Nephron progenitor cell (in vitro differentiated cells): ENCODE data around the gene PDXK.

Experiments used
- DNase-seq: peaks from one replicate; pipeline ENCODE4 v3.0.0; 2021
- H3K27ac Mint-ChIP-seq: 2 replicates; pipeline ENCODE4 v1.8.0; 2021; ENCODE audit warnings: mild to moderate bottlenecking, moderate library complexity, mixed read lengths
- H3K27me3 Mint-ChIP-seq: 2 replicates; pipeline ENCODE4 v1.8.0; 2021; ENCODE audit warnings: mild to moderate bottlenecking, low read depth, mixed read lengths; ENCODE audit not compliant: poor library complexity
- H3K36me3 Mint-ChIP-seq: 2 replicates; pipeline ENCODE4 v1.8.0; 2021; ENCODE audit warnings: low read depth, mixed read lengths
- H3K4me1 Mint-ChIP-seq: 2 replicates; pipeline ENCODE4 v1.8.0; 2021; ENCODE audit warnings: mixed read lengths
- H3K4me3 Mint-ChIP-seq: 2 replicates; pipeline ENCODE4 v1.8.0; 2021; ENCODE audit warnings: mild to moderate bottlenecking, moderate library complexity, mixed read lengths
- H3K9me3 Mint-ChIP-seq: 2 replicates; pipeline ENCODE4 v1.8.0; 2021; ENCODE audit warnings: mild to moderate bottlenecking, moderate library complexity, mixed read lengths
- TF ChIP-seq, protein P1 (sequence below): fragments of 200-600 bp; sonication (generic); IDR thresholded peaks from 2 replicates; pipeline ENCODE4 v1.5.0; 2021; ENCODE audit warnings: antibody characterized with exemption

PDXK gene

DNA sequence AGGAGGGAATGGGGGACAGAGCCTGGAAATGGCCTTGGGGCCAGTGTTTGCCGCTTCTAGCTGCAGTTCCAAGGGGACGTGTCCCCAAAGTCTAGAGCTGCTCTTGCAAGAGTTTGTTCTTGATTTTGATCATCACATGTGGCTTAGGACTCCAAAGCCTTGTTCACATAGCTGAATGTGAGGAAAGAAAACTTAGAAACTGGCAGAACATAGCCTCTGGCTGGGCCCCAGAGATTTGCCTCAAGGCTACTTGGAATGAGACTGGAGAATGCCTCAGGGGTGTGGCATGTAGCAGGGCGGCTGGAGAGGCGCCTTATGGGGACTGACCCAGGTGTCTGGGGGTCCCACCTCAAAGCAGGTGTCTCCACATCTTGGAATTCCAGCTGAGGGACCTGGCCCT, 2.3 kb downstream of the PDXK start:
- Mint-ChIP-seq H3K4me3 (peak overlapping the region; percentile 79), H3K4me1 (peaks cover 26% of the 10 kb centered on the region), H3K9me3 (no peaks in the 10 kb centered on the region), H3K27ac (no peak overlapping the region), H3K36me3 (no peaks in the 10 kb centered on the region), H3K27me3 (peaks cover 29% of the 10 kb centered on the region)
- TF ChIP-seq, protein P1, sequence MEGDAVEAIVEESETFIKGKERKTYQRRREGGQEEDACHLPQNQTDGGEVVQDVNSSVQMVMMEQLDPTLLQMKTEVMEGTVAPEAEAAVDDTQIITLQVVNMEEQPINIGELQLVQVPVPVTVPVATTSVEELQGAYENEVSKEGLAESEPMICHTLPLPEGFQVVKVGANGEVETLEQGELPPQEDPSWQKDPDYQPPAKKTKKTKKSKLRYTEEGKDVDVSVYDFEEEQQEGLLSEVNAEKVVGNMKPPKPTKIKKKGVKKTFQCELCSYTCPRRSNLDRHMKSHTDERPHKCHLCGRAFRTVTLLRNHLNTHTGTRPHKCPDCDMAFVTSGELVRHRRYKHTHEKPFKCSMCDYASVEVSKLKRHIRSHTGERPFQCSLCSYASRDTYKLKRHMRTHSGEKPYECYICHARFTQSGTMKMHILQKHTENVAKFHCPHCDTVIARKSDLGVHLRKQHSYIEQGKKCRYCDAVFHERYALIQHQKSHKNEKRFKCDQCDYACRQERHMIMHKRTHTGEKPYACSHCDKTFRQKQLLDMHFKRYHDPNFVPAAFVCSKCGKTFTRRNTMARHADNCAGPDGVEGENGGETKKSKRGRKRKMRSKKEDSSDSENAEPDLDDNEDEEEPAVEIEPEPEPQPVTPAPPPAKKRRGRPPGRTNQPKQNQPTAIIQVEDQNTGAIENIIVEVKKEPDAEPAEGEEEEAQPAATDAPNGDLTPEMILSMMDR, result no peak
- DNase-seq, result no peak

DNA sequence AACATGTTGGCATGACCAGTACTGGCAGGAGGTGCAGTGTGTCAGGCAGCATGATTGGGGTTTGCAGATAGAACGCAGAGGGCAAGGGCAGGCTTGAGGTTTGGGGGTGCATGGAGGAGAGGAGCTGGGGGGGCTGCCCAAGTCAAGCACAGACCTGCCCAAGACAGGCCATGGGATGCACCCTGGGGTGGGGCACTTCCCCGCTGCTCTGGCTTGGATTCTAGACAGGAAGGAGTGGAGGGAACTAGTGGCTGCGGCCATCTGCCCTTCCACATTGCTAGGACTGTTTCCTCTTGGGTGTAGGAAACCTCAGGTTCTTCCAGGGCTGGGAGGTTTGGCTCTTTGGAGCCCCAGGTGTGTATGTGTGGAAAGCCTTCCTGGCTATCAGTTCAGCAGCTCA, 3.0 kb downstream of the PDXK start:
- Mint-ChIP-seq H3K27me3 (peaks cover 24% of the 10 kb centered on the region), H3K27ac (no peak overlapping the region), H3K9me3 (no peaks in the 10 kb centered on the region), H3K4me1 (peaks cover 32% of the 10 kb centered on the region), H3K4me3 (peak overlapping the region; percentile 58), H3K36me3 (no peaks in the 10 kb centered on the region)
- TF ChIP-seq, protein P1, result no peak
- no peak for DNase-seq

DNA sequence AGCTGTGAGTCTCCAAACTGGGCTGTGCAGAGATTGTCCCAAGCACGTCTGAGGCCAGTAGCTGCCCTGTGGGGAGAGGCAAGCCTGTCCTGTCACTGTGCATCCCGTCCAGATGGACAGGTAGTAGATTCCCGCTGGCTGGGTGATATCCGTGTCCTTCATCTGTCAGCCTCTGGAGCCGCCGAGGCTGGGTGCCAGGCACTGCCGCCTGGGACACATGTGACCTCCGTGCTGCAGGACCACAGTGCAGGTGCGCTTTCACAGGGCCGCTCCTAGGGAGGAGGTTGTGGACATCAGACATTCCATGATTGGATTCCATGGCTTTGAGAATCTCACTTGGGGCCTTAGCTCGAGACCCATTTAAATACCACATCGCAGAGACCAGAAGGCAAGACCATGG, 4.7 kb downstream of the PDXK start:
- H3K36me3 Mint-ChIP-seq, result no peaks in the 10 kb centered on the region
- no peaks in the 10 kb centered on the region for H3K9me3 Mint-ChIP-seq
- H3K27ac Mint-ChIP-seq, result no peak overlapping the region
- no peak overlapping the region for H3K4me3 Mint-ChIP-seq
- peaks cover 41% of the 10 kb centered on the region for H3K4me1 Mint-ChIP-seq
- no peak for DNase-seq
- TF ChIP-seq, protein P1, result no peak
- peaks cover 17% of the 10 kb centered on the region for H3K27me3 Mint-ChIP-seq

DNA sequence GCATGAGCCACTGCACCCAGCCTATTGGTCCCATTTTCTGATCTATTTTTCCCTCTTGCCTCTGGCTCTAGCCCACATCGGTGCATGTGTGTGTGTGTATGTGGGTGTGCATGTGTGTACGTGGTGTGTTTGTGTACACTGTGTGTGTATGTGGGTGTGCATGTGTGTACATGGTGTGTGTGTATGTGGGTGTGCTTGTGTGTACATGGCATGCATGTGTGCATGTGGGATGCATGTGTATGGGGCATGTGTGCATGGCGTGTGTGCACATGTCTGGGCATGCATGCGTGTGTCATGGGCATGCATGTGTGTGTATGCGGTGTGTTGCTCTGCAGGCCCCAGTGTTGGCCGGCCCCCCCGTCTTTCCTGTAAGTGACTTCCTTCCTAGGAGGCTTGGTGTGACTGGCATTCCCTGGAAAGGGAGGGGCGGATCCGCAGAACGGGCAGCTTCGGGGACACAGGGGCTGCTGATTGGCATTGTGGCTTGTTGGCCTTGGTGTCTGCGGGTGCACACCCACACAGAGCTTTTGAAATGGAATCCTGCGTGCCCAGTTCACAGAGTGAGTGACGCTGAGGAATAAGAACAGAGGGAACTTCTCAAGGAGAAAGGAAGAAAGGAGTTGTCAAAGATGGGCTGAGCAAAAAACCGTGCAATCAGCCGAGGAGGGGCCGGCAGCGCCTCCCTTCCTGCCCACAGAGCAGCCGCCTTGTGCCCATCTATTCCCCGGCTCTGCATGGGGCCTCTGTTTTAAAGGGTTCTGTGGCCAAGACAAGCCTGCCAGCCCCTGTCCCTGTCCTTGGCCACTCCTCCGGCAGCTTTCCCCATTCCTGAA, 8.0 kb downstream of the PDXK start:
- peak overlapping the region; percentile 93 for H3K27ac Mint-ChIP-seq
- peak overlapping the region; percentile 61 for H3K4me3 Mint-ChIP-seq
- H3K4me1 Mint-ChIP-seq, result peaks cover 46% of the 10 kb centered on the region
- no peak for DNase-seq
- TF ChIP-seq, protein P1, result no peak
- H3K9me3 Mint-ChIP-seq, result no peaks in the 10 kb centered on the region
- peaks cover 5% of the 10 kb centered on the region for H3K27me3 Mint-ChIP-seq
- H3K36me3 Mint-ChIP-seq, result peaks cover 6% of the 10 kb centered on the region

DNA sequence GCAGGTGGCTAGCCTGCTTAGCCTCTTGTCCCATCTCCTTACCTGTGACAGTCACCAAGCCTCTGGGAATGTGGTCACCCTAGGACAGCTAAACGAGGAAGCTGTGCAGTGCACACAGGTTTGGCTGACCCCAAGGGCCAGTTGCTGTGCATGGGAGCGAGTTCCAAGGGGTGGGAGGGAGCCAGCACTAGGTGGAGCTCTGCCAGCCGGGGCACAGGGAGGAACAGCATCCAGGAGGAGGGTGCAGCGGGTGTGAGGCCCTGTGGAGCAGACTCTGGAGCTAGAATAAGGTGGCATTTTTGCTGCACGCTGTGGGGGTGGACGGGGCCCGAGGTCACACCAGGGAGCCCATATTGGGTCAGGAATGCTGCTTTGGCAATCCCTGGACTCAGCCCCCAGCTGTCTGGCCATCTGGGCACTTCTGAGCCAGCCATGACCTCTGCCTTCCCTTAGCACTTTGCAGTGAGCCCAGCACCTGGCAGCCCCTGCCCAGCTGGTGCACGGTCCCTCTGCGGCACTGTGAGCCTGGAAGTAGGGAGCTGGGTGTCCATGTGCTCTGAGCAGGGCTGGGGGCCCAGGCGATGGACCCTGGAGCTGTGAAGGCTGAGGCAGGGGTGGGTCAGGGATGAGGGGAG, 8.7 kb downstream of the PDXK start:
- Mint-ChIP-seq H3K4me3 (peak overlapping the region; percentile 91), H3K4me1 (peaks cover 46% of the 10 kb centered on the region), H3K27ac (peak overlapping the region; percentile 44), H3K36me3 (peaks cover 6% of the 10 kb centered on the region), H3K27me3 (peaks cover 3% of the 10 kb centered on the region), H3K9me3 (no peaks in the 10 kb centered on the region)
- TF ChIP-seq, protein P1, result no peak
- no peak for DNase-seq
